Activated CD4-positive, CD25-positive, alpha-beta regulatory T cell (primary cell): ENCODE measurements around the gene NBAS.

Experiments used
- DNase-seq, 4 experiments: peaks; one replicate each; lab custom pipeline; 2025; lab: John Stamatoyannopoulos, UW

NBAS gene

GRCh38 chr2:15306706-15307105, 254.4 kb downstream of the NBAS start:
- DNase-seq, result no peak

- DNase-seq, result no peak
These were observed 257.3 kb downstream of the NBAS start for GRCh38 chr2:15303874-15304273.

GRCh38 chr2:15302154-15302553, 259.0 kb downstream of the NBAS start:
- no peak for DNase-seq

- DNase-seq, result no peak
These were observed 260.2 kb downstream of the NBAS start for GRCh38 chr2:15300624-15301573.

GRCh38 chr2:15299904-15300520, 261.1 kb downstream of the NBAS start:
- DNase-seq, result no peak

GRCh38 chr2:15298770-15299169, 262.4 kb downstream of the NBAS start:
- DNase-seq, result no peak

- DNase-seq, result no peak
These were observed 267.7 kb downstream of the NBAS start for GRCh38 chr2:15293262-15293937.

- no peak for DNase-seq
These were observed 273.5 kb downstream of the NBAS start for GRCh38 chr2:15287447-15288184.

GRCh38 chr2:15284614-15285013, 276.5 kb downstream of the NBAS start:
- no peak for DNase-seq

- DNase-seq, result no peak
These were observed 279.5 kb downstream of the NBAS start for GRCh38 chr2:15281681-15282080.

- DNase-seq, result no peak
These were observed 281.8 kb downstream of the NBAS start for GRCh38 chr2:15279201-15279876.

- no peak for DNase-seq
These were observed 282.8 kb downstream of the NBAS start for GRCh38 chr2:15278296-15278695.

GRCh38 chr2:15275346-15275745, 285.8 kb downstream of the NBAS start:
- no peak for DNase-seq

GRCh38 chr2:15273452-15273851, 287.7 kb downstream of the NBAS start:
- no peak for DNase-seq

GRCh38 chr2:15272942-15273341, 288.2 kb downstream of the NBAS start:
- no peak for DNase-seq

GRCh38 chr2:15271941-15272542, 289.1 kb downstream of the NBAS start:
- DNase-seq, result no peak

- DNase-seq, result no peak
These were observed 289.9 kb downstream of the NBAS start for GRCh38 chr2:15271276-15271675.

GRCh38 chr2:15269043-15269442, 292.1 kb downstream of the NBAS start:
- DNase-seq, result no peak

GRCh38 chr2:15265889-15266288, 295.2 kb downstream of the NBAS start:
- no peak for DNase-seq

- no peak for DNase-seq
These were observed 297.0 kb downstream of the NBAS start for GRCh38 chr2:15263976-15264685.
